Panc1 (cell line): ENCODE measurements around the gene RBMS3.

Experiments
- CTCF ChIP-seq: fragments of 450-650 bp; IDR thresholded peaks from 2 replicates; pipeline ENCODE4 v1.5.1; 2017; ENCODE audit warnings: mild to moderate bottlenecking
- POLR2AphosphoS5 ChIP-seq: IDR thresholded peaks from 2 replicates; pipeline ENCODE4 v1.6.1; 2012; ENCODE audit warnings: mild to moderate bottlenecking, low read depth, low read length, moderate library complexity
- TF ChIP-seq, protein P1 (sequence below), 2 experiments: IDR thresholded peaks; 2 replicates each; pipeline ENCODE4 v1.6.1; 2011 to 2012; ENCODE audit warnings: low read depth in 2 of 2, control low read depth in 1 of 2, low read length in 1 of 2, mild to moderate bottlenecking in 1 of 2, moderate library complexity in 1 of 2; ENCODE audit not compliant: insufficient read depth in 1 of 2

DNA sequence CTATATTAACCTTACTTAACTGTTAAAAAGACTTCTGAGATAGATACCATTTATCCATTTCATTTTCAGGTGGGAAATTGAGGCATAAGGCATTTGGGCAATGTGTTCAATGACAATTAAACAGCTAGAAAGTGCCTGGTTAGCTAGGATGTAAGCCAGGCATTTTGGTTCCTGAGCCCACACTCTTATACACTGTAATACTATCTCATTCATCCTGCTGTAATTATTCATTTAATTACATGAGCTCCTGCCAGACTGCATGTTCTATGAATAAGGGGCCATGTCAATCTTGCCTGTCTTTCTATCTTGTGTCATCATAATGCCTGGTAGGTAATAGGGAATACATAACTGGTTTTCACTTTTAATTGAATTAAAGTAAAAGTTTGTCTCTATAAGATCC is 74.0 kb downstream of the RBMS3 start:
- no peak for TF ChIP-seq CTCF
- TF ChIP-seq POLR2AphosphoS5, result no peak
- TF ChIP-seq, protein P1, sequence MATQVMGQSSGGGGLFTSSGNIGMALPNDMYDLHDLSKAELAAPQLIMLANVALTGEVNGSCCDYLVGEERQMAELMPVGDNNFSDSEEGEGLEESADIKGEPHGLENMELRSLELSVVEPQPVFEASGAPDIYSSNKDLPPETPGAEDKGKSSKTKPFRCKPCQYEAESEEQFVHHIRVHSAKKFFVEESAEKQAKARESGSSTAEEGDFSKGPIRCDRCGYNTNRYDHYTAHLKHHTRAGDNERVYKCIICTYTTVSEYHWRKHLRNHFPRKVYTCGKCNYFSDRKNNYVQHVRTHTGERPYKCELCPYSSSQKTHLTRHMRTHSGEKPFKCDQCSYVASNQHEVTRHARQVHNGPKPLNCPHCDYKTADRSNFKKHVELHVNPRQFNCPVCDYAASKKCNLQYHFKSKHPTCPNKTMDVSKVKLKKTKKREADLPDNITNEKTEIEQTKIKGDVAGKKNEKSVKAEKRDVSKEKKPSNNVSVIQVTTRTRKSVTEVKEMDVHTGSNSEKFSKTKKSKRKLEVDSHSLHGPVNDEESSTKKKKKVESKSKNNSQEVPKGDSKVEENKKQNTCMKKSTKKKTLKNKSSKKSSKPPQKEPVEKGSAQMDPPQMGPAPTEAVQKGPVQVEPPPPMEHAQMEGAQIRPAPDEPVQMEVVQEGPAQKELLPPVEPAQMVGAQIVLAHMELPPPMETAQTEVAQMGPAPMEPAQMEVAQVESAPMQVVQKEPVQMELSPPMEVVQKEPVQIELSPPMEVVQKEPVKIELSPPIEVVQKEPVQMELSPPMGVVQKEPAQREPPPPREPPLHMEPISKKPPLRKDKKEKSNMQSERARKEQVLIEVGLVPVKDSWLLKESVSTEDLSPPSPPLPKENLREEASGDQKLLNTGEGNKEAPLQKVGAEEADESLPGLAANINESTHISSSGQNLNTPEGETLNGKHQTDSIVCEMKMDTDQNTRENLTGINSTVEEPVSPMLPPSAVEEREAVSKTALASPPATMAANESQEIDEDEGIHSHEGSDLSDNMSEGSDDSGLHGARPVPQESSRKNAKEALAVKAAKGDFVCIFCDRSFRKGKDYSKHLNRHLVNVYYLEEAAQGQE (IDR thresholded peaks at IDR 0.05; ENCODE audit: insufficient read depth in 1 of 2, low read depth in 2 of 2, low read length in 1 of 2), result no peak
